HG03378 (cell line): Measurements from ENCODE around the gene ALDH1B1.
"Not testable (repeated sequence)": the region's sequence is repeated elsewhere in the genome, so short reads cannot be mapped to it uniquely, and the experiment has no call there.

ENCODE experiments used
- ATAC-seq: cut with Tn5 transposase; IDR thresholded peaks from one replicate; pipeline ENCODE4 v1.9.1; 2021; ENCODE audit warnings: mild to moderate bottlenecking, moderate library complexity; ENCODE audit not compliant: unreplicated experiment

The ALDH1B1 gene

DNA sequence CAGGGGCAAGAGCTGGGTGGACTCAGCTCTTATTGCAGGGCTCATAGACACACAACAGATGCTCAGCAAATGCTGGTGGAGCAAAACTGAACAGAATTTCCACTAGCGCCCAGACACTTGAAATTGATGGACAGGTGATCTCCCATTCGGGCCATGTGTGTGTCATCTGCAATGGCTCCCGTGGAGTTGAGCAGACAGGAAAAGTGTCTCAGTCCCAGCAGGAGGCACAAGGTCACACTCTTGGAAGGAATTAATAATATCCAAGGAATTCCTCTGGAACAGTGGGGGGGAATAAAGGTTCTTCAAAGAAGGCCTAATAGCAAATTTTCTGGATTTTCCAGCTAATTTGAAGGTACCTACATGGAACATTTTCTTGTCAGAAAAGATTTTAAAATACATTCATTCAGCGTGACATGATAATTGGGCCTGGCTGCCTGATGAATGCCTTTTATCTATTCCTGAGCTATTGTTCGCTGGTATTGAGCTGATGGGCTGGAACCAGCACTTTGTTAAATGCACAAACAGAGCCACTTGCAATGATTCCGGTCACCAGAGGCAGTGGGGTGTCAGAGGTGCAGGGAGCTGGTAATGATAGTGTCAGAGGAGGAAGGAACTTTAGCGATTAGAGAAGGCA lies 31.5 kb upstream of the ALDH1B1 start:
- ATAC-seq, result no peak

DNA sequence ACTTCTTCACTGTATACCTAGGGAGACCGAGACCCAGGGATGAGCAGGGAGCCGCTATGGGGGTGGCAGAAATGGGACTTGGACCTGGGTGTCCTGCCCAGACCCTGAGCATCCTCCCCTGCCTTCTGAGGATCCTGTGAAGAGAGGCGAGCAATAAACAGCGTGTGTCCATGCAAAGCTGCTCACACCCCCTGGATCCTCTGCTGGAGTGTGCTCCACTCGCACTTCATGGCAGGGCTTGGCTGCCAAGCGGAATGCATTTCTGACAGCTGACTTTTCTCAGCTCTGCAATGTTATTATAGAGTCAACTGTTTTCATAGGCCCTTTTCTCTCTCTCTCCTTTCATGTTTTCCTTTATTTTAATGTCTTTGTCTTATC lies 31.0 kb upstream of the ALDH1B1 start:
- no peak for ATAC-seq

DNA sequence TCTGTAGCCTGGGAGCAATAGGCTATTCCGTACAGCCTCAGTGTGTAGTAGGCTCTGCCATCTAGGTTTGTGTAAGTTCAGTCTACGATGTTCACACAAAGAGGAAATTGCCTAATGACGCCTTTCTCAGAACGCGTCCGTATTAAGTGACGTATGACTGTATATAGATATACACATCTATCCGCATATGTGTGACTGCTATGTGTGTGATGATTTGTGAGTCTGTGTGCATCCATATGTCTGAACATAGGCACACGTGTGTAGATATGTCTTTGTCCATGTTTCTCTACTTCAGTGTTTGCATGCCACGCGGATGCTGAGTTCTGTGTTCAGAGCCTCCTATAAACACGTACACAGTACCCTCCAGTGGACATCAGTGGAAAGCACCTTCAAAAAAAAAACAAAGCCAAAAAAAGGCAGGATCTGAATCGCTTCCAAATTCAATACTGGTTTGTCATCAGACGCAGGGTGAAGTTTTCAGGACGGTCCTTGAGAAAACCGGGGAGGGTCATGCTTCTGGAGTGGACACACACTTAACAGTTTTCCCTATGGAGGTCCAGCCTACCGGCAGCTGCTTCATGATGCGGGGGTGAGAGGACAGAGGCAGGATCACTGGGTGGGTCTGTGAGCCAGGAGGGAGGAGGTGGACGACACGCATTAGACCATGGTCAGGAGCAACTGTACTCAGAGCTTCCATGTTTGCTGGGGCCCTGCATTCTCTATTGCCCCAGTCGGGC lies 29.5 kb upstream of the ALDH1B1 start:
- no peak for ATAC-seq

DNA sequence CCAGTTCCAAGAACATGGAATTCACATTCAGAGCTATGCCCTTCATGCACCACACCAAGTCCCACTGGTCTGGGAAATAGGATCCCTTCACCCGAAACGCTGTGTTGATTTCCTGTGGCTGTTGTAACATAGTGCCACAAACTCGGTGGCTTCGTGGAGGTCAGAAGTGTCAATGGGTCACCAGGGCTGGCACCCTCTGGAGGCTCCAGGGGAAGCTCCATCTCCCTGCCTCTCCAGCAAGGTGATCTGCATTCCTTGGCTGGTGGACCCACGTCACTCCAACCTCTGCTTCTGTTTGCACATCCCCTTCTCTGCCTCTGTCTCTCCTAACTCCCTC lies 28.9 kb upstream of the ALDH1B1 start:
- no peak for ATAC-seq

DNA sequence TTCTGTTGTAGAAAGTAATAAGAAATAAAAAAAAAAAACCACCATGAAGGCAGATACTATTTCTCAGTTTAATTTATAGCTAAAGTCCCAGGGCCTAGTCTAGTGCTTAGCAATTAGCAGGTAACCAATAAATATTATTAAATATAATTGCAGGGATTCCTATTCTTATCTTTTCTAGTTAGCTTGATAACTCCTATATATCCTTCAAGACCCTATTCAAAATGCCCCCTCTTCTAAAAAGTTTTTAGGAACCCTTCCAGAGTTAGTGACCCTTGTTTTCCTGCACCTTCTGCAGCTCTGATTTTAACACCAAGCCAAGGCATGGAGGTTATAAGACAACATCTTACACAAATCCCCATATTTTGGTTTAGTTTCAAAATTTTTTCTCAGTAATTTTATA lies 24.6 kb upstream of the ALDH1B1 start:
- ATAC-seq, result no peak

DNA sequence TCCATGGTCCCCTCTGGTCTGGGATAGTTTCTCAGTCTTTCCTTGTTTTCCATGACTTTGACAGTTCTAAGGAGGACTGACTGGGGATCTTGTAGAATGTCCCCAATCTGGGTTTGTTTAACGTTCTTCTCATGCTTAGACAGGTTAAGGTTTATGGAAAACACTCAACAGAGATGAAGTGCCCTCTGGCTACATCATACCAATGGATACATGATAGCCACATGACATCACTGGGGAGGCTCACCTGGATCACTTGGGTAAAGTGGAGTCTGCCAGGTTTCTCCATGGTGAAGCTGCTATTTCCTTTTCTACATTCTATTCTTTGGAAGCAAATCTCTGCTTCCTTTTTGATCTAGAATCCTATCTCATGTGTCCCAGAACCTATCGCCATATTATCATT lies 23.8 kb upstream of the ALDH1B1 start:
- no peak for ATAC-seq

DNA sequence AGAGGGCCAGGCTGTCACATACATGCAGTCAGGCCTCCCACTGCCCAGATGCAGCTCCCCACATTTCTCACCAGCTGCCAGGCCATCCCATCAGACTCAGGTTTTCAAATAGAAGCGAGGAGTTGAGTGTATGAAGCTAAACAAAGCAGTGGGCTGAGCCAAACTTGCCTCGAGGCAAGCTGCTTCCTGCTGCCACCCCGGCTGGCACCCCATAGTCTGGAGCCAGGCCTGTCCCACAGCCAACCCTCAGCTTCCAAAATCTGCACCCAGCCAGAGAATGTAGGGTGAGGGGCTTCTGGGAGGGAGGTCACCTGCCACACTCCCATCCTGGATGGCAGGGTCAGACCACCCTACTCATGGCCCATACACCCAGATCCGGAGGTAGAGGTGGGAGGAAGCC lies 22.3 kb upstream of the ALDH1B1 start:
- no peak for ATAC-seq

DNA sequence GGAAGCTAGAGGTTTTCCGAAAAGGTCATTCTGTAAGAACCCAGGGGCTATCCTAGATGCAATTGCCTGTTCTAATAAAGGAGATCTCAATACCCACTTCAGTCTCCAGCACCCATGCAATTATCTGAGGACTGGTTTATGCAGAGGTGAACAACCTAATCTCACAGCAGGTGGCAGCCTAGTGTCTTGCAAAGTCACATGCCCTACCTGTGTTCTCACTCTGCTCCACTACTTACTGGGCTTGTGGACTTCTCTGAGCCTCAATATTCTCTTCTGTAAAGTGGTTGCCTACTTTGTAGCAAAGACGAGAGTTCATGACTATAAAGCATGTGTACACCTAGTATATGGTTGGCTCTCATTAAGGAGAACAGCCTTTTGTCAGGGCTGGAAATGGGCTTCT lies 21.0 kb upstream of the ALDH1B1 start:
- no peak for ATAC-seq

DNA sequence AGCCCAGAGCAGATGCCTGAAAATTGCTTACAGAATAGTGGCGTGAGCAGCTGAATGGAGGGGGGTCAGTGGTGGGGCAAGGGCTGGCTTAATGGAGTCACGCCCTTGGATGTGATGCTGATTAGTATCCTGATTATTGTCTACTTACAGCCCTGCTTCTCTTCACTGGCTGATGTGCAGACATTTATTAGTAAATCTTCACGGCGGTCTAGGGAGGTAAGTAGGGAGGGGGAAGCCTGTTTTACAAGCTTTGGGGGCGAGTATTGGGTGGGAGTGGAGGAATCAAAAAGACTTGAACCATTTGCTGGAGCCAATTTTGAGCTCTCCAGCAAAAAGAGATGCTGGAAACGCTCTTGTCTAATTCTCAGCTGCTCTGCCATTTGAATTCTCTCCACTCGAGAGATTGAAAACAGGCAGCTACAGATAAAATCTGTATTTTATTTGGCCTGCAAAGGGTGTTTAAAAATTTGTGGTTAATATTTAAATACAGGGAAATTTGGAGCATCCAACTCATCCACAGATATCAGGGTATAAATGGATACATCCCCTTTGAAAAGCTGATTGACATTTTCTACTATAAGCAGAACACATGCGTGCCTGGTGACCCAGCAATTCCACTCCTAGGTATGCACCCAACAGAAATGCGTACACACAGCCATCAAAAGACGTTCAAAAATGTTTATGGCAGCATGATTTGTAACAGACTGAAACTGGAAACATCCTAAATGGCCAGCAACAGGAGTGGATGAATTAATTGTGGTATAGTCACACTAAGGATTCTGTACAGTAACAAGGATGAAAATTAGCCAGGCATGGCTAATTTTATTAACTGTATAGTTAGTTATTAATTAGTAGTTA lies 19.5 kb upstream of the ALDH1B1 start:
- no peak for ATAC-seq

DNA sequence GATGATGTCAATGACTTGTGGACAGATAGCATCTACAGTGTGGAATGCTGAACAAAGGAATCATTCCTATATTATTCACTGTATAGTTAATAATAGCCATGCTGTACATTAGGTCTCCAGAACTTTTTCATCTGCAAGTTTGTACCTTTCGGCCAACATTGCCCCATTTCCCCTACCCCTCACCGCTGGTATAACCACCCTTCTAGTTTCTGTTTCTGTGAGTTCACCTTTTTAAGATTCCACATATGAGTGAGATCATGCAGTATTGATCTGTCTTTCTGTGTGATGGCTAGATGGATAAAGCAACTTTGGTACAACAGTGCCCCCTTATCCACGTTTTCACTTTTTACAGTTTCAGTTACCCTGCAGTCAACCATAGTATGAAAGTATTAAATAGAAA lies 18.8 kb upstream of the ALDH1B1 start:
- no peak for ATAC-seq

DNA sequence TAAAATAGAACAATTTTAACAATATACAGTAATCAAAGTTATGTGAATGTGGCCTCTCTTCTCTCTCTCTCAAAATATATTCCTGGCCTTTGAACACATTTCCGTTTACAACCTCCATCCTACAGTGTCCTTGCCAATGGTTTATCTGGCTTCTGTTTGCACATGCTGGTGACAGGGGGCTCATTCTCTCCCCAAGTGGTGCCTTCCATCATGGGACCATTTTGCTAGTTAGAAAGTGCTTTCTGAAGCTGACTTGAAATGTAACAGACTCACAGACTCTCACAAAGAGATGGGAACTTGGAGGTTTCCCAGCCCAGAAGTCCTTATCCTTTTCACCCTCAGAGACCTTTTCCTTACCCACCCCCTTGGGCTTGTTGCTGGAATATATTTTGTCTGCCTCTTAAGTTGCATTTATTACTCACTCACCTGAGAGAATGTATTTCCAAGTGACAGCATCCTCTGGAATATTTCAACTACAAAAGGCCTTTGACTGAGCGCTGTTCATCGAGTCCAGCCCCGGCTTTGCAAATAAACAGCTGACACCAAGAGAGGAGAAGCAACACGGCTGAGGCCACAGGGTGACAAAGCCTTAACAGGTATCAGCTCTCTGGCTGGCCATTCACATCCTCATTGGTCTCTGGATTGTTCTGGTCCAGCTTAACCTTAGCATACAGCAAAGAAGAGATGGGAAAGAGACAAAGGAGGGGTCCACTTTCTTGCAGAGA lies 17.5 kb upstream of the ALDH1B1 start:
- no peak for ATAC-seq

DNA sequence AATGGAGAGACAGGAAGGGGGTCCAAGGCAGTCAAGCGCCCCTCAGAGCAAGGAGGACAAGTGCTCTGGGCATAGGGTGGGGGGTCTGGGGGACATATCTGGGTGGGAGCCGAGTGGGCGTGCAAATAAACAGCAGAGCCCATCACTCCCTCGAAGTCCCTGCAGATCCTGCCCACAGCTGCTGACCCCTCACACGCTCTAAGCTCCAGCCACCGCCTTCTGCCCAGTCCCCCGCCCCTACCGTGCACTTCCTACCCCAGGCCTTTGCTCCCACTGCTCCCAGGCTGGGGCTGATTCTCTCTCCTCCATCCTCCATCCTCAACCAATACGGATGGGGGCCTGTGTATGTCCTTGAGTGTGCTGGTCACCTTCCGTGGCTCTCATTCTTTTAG lies 16.9 kb upstream of the ALDH1B1 start:
- no peak for ATAC-seq

DNA sequence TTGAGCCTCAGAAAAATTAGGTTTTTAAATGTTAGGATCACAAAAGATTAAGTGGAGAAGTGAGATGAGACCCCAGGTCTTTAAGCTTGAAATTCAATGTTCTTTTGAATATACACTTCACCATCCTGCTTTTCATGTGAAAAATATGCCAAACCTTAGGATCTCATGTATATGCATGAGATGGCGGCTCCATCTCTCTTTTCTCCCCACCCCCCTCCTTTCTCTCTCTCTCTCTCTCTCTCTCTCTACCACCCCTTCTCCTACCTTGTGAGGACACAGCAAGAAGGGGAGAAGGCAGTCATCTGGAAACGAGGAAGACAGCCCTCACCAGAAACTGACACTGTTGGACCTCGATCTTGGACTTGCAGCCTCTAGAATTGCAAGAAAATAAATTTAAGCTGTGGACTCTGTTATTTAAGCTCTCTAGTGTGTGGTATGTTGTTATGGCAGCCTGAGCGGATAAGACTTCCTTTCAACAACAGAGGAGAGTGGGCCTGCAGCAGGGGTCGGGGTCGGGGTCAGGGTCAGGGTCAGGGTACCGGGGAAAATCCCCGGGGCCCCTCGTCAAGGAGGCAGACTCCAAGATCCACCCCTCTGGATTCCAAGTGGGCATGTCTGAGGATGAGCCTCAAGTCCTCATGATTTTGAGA lies 16.4 kb upstream of the ALDH1B1 start:
- no peak for ATAC-seq

DNA sequence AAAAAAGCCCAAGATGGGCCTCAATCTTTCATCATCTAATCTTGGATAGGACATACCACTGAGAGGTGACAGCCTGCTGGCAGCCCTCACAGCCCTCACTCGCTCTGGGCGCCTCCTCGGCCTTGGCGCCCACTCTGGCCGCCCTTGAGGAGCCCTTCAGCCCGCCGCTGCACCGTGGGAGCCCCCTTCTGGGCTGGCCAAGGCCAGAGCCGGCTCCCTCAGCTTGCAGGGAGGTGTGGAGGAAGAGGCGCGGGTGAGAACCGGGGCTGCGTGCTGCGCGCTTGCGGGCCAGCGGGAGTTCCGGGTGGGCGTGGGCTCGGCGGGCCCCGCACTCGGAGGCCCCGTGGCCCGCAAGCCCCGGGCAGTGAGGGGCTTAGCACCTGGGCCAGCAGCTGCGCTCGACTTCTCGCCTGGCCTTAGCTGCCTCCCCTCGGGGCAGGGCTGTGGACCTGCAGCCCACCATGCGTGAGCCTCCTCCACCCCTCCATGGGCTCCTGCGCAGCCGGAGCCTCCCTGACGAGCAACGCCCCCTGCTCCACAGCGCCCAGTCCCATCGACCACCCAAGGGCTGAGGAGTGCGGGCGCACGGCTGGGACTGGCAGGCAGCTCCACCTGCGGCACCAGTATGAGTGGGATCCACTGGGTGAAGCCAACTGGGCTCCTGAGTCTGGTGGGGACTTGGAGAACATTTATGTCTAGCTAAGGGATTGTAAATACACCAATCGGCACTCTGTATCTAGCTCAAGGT lies 15.0 kb upstream of the ALDH1B1 start:
- not testable (repeated sequence) for ATAC-seq

DNA sequence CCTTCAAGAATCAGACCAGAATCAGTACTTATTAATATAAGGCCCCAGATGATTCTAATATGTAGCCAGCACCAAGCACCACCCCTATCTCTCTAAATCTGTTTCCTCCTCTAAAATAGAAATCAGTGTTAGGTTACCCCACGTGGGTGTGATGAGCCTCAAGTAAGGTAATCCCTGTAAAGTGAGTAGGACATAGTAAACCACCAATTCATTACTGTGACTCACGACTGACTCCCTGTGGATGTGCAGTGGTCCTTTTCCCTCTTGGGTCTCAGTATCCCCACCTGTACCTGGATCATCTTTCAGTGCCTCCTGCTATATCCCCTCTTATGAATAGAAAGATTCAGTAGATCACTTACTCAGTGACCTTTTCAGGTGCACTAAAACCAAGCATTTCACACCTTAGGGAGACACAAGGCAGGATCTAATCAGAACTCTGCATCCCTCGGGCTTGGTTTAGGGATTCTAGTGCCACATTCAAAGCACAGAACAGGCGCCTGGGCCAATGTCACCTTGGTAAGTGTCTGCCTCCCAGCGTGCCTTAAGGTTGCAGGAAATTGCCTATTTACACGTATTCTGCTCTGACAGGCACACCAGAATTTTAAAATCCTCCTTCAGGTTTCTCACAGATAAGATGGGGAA lies 12.2 kb upstream of the ALDH1B1 start:
- ATAC-seq, result no peak

DNA sequence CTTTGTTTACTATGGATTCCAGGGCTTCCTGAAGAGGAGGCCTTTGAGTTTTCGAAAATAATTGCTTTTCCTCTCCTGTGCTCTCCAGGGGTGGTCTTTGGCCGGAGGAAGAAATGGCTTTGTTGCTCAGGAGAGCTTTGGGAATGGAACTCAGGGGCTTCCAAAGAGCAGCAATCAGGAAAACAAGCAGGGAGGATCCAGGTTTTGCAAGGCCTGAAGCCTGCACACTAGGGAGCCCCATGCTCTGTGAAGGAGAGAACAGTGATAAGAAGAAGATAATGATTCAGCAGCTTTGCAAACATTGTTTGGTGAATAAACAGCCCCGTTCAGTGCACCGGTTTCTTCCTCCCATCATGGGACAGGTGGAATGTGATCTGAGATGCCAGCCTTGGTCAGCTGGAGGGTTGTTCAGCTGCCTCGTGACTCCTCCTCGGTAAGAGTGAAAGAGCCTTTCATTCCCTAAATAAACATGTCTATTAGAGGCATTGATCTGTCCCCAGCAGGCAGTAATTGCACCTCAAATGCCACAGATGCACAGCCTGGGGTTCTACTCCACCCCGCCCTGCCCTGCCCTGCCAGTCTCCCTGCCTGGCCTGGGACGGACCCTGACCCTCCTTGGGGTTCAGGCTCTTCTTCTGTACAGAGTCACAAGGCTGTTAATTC lies 11.5 kb upstream of the ALDH1B1 start:
- no peak for ATAC-seq

DNA sequence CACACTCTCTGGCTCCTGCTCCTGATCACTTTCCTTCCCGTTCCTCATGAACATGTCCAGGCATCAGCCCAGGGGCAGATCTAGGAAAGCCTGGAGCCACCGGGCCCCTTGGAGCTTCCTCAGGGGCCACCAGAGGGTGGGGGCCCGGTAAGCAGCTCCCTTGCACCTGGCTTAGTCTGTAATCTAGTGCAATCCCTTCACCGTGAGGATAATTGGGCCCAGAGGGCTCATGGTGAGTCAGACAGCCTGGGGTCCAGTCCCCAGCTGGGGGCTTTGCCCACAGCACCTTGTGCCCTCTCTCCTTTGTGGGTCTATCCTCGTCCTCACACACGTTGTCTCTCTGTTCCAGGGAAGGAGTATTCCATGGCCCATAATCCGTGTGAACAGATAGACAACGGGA lies 10.4 kb upstream of the ALDH1B1 start:
- no peak for ATAC-seq

DNA sequence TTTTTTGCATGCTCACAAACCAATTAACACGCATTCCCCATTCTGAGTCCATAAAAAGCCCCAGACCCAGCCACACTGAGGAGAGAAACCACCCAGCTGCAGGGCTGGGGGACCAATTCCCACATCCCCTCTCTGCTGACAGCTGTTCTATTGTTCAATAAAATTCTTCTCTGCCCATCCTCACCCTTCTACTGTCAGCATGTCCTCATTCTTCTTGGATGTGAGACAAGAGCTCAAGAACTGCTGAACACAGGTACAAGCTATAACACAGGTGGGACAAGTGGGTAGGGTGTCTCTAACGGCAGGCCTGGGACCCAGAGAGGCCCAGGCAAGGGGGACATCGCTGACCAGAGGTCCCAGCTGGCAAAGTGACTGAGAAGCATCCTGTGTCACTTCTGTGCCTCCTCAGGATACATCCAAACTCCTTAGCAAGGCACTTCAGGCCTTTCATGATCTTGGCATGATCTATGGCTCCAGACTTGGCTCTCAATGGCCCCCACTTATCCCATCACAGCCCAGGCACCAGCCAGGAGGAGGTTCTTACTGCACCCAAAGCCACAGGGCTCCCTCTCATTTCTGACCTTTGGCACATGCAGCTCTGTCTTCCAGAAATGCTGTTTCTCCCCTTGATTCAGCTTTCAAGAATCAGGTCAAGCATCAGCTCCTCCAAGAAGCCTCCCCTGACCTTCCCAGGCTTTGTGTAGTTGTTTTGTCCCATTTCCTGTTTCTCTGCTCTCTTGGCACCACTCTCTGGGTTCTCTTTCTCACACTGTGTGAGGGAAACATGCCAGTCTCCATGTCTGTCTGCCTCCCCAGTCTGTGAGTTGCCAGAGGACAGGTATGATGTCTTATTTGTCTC lies 7.3 kb upstream of the ALDH1B1 start:
- ATAC-seq, result no peak
